ENCODE measurements around the gene CENPL. TPM values are rescaled to one million over a fixed set of nuclear protein-coding genes. Genes with fewer than 3 reads are reported as not detected.

CENPL gene
- total RNA-seq, 4 donors from 2014 or later: 4.9 to 8.5 (median 6.2) TPM

- no peak for TF ChIP-seq CTCF (IDR thresholded peaks at IDR 0.05; ENCODE audit: low read depth)
Observed at GRCh38 chr1:173768206-173768605, 56.5 kb downstream of the CENPL start.

GRCh38 chr1:173758980-173759379 is 65.7 kb downstream of the CENPL start:
- no peak for TF ChIP-seq CTCF (IDR thresholded peaks at IDR 0.05; ENCODE audit: low read depth)

- no peak for TF ChIP-seq CTCF (IDR thresholded peaks at IDR 0.05; ENCODE audit: low read depth)
Observed at GRCh38 chr1:173758110-173758509, 66.6 kb downstream of the CENPL start.

GRCh38 chr1:173757666-173758065 is 67.0 kb downstream of the CENPL start:
- TF ChIP-seq CTCF (IDR thresholded peaks at IDR 0.05; ENCODE audit: low read depth): no peak

GRCh38 chr1:173753830-173754229 is 70.9 kb downstream of the CENPL start:
- TF ChIP-seq CTCF (IDR thresholded peaks at IDR 0.05; ENCODE audit: low read depth): no peak

Small RNA genes within 50 kb of the gene (small RNA-seq; reads per million reads assigned to genes)
- 0.49 reads per million for gene RF00019

Other genes starting within 250 kb of the CENPL start
- gene SLC9C2, start 221.8 kb downstream of the CENPL start, total RNA-seq: under 1 TPM in 1 of 4 donors, not detected in 3; 0.34 TPM
- gene TEX50, start 189.5 kb downstream of the CENPL start, total RNA-seq: not detected
- gene ANKRD45, start 155.0 kb downstream of the CENPL start, total RNA-seq: under 1 TPM in 1 of 4 donors, not detected in 3; 0.34 TPM
- gene KLHL20, start 109.9 kb downstream of the CENPL start, total RNA-seq: 10 to 100 TPM; 27.7 to 45.2 (median 44.4) TPM
- 10 to 100 TPM; 13.3 to 21.4 (median 15.6) TPM for gene DARS2, start 210 bp downstream of the CENPL start, total RNA-seq
- 100 to 1,000 TPM; 330 to 419 (median 355) TPM for gene GAS5, start 43.1 kb upstream of the CENPL start, total RNA-seq
- gene ZBTB37, start 43.5 kb upstream of the CENPL start, total RNA-seq: 10 to 100 TPM; 15.8 to 17.6 (median 17.2) TPM
- gene SERPINC1, start 92.4 kb upstream of the CENPL start, total RNA-seq: under 1 TPM in 1 of 4 donors, not detected in 3; 0.51 TPM
- gene RC3H1, start 197.5 kb upstream of the CENPL start, total RNA-seq: 10 to 100 TPM; 28.0 to 35.2 (median 31.1) TPM

Measured in subcutaneous adipose tissue (tissue), 4 donors.